Esophagus muscularis mucosa (tissue), 4 donors: ENCODE results near the gene PRDM2. TPM values are rescaled to one million over a fixed set of nuclear protein-coding genes. Genes with fewer than 3 reads are reported as not detected.

Experiments used
- DNase-seq: peaks from one replicate; pipeline ENCODE4 v3.0.0-alpha.2; 2017; ENCODE audit errors: extremely low spot score
- H3K27ac ChIP-seq, 4 donors: fragments of 200-600 bp; sonication (generic); replicated peaks in 1 of 4; 1 replicate in 3 of 4; 2 replicates in 1 of 4; pipeline ENCODE4 v1.5.1; 2016 to 2019; ENCODE audit warnings: mild to moderate bottlenecking in 1 of 4
- H3K27me3 ChIP-seq, 4 donors: fragments of 200-600 bp; sonication (generic); one replicate each; pipeline versions ENCODE4 v1.5.1 to v1.6.0; 2016 to 2019
- H3K36me3 ChIP-seq, 4 donors: fragments of 200-600 bp; sonication (generic); one replicate each; pipeline ENCODE4 v1.5.1; 2016 to 2019
- H3K4me1 ChIP-seq, 4 donors: fragments of 200-600 bp; sonication (generic); one replicate each; pipeline ENCODE4 v1.5.1; 2016 to 2019
- H3K4me3 ChIP-seq, 4 donors: fragments of 200-600 bp; sonication (generic); 1 replicate in 2 of 4; 2 replicates in 2 of 4; pipeline ENCODE4 v1.5.1; 2016 to 2019; ENCODE audit warnings: mild to moderate bottlenecking in 4 of 4, moderate library complexity in 1 of 4
- H3K9me3 ChIP-seq, 4 donors: fragments of 200-600 bp; sonication (generic); 1 replicate in 3 of 4; 2 replicates in 1 of 4; pipeline ENCODE4 v1.5.1; 2016 to 2019
- CTCF ChIP-seq, 3 experiments: fragments of 200-600 bp in 2 of 3; fragments of 450-650 bp in 1 of 3; sonication (generic) in 2 of 3; IDR thresholded peaks; one replicate each; pipeline ENCODE4 v1.5.1; 2017 to 2019; ENCODE audit warnings: antibody characterized with exemption in 3 of 3, mild to moderate bottlenecking in 2 of 3, moderate library complexity in 1 of 3
- EP300 ChIP-seq: sonication (generic); formaldehyde crosslinking; IDR thresholded peaks from one replicate; pipeline ENCODE4 v1.6.1; 2017; ENCODE audit warnings: antibody characterized with exemption
- POLR2A ChIP-seq: fragments of 450-650 bp; IDR thresholded peaks from one replicate; pipeline ENCODE4 v1.6.1; 2017; ENCODE audit warnings: antibody characterized with exemption, moderate library complexity, mild to moderate bottlenecking, low read depth
- POLR2AphosphoS5 ChIP-seq, 2 donors: sonication (generic); formaldehyde crosslinking; IDR thresholded peaks; one replicate each; pipeline ENCODE4 v1.6.1; 2017; ENCODE audit warnings: antibody characterized with exemption in 2 of 2
- WGBS: methylation state at CpG from one replicate; pipeline ENCODE4 v1.1.5; 2018; 5-methylcytosine and 5-hydroxymethylcytosine counted together
- intact Hi-C: fragments of 100-400 bp; cut with DNase I; formaldehyde crosslinking; loops from one replicate; pipeline ENCODE4 v1.15.1; 2023
- small RNA-seq, 3 donors: library from RNA; depleted of rRNA; stranded (forward); fragments of <200 nt; gene quantifications; one replicate each; pipeline ENCODE3, GENCODE V24; 2016
- total RNA-seq, 4 donors: library from RNA; depleted of rRNA; stranded (reverse); fragments of >200 nt; gene quantifications; one replicate each; pipeline versions ENCODE4 v1.1.0 to v1.2.1, GENCODE V29; 2016

Gene PRDM2
- total RNA-seq, 4 donors from 2014 or later: 32.5 to 54.6 (median 44.2) TPM

GRCh38 chr1:13871413-13871812, 171.4 kb downstream of the PRDM2 start:
- intact Hi-C loops: no loop called here
- TF ChIP-seq POLR2AphosphoS5 (IDR thresholded peaks at IDR 0.05) (no peak), EP300 (no peak), POLR2A (no peak), CTCF (IDR thresholded peaks at IDR 0.05) (no peak)
- H3K27ac ChIP-seq: no peak overlapping the region
- H3K9me3 ChIP-seq: no peaks in the 10 kb centered on the region
- peak; percentile 34 for DNase-seq
- WGBS: 84% methylated on average over 2 of the region's 2 CpGs
- no peak overlapping the region for H3K4me3 ChIP-seq
- H3K27me3 ChIP-seq: no peaks in the 10 kb centered on the region
- no peaks in the 10 kb centered on the region for H3K4me1 ChIP-seq
- H3K36me3 ChIP-seq: no peaks in the 10 kb centered on the region

GRCh38 chr1:13871886-13872285, 171.9 kb downstream of the PRDM2 start:
- TF ChIP-seq EP300 (no peak), CTCF (IDR thresholded peaks at IDR 0.05) (no peak), POLR2AphosphoS5 (IDR thresholded peaks at IDR 0.05) (no peak), POLR2A (no peak)
- H3K4me1 ChIP-seq: no peaks in the 10 kb centered on the region
- H3K27ac ChIP-seq: no peak overlapping the region
- DNase-seq: no peak
- no peaks in the 10 kb centered on the region for H3K27me3 ChIP-seq
- 86% methylated on average over 3 of the region's 3 CpGs for WGBS
- H3K36me3 ChIP-seq: no peaks in the 10 kb centered on the region
- H3K9me3 ChIP-seq: no peaks in the 10 kb centered on the region
- no peak overlapping the region for H3K4me3 ChIP-seq
- intact Hi-C loops: no loop called here

- Histone ChIP-seq H3K27ac (no peak overlapping the region), H3K9me3 (no peaks in the 10 kb centered on the region), H3K4me3 (no peak overlapping the region), H3K36me3 (no peaks in the 10 kb centered on the region), H3K4me1 (no peaks in the 10 kb centered on the region), H3K27me3 (no peaks in the 10 kb centered on the region)
- intact Hi-C loops: no loop called here
- WGBS: 76% methylated on average over 6 of the region's 6 CpGs
- DNase-seq: no peak
- TF ChIP-seq POLR2AphosphoS5 (IDR thresholded peaks at IDR 0.05) (no peak), CTCF (IDR thresholded peaks at IDR 0.05) (no peak), POLR2A (no peak), EP300 (no peak)
Observed at GRCh38 chr1:13873032-13873431, 173.0 kb downstream of the PRDM2 start.

Small RNA genes lying within 50 kb of the gene (small RNA-seq; reads per million reads assigned to genes)
- 0 reads per million in 3 donors for gene RF00564

Other genes starting within 250 kb of the PRDM2 start
- under 1 TPM in 1 of 4 donors, not detected in 3; 0.17 TPM for gene LRRC38, start 186.2 kb upstream of the PRDM2 start, total RNA-seq
- gene PDPN, start 116.4 kb upstream of the PRDM2 start, total RNA-seq: 10 to 100 TPM in 3 of 4 donors, 1 to 10 TPM in 1; 6.9 to 23.6 (median 17.1) TPM